Mesothelial cell of epicardium (in vitro differentiated cells): ENCODE measurements around the gene PRKG1. TPM values are rescaled to one million over a fixed set of nuclear protein-coding genes. Genes with fewer than 3 reads are reported as not detected.

Experiments used
- DNase-seq, 2 experiments: peaks; one replicate each; pipeline ENCODE4 v3.0.0; 2021; ENCODE audit warnings: low spot score in 2 of 2; ENCODE audit not compliant: unreplicated experiment in 2 of 2
- H3K27ac Mint-ChIP-seq: 2 replicates; pipeline ENCODE4 v1.8.0; 2021; ENCODE audit warnings: mixed read lengths
- H3K27me3 Mint-ChIP-seq: 2 replicates; pipeline ENCODE4 v1.8.0; 2021; ENCODE audit warnings: low read depth, mixed read lengths
- H3K36me3 Mint-ChIP-seq: 2 replicates; pipeline ENCODE4 v1.8.0; 2021; ENCODE audit warnings: mixed read lengths
- H3K4me1 Mint-ChIP-seq: 2 replicates; pipeline ENCODE4 v1.8.0; 2021; ENCODE audit warnings: mixed read lengths
- H3K4me3 Mint-ChIP-seq: 2 replicates; pipeline ENCODE4 v1.8.0; 2021; ENCODE audit warnings: mild to moderate bottlenecking, moderate library complexity, mixed read lengths
- H3K9me3 Mint-ChIP-seq: 2 replicates; pipeline ENCODE4 v1.8.0; 2021; ENCODE audit warnings: mixed read lengths
- total RNA-seq: library from RNA; stranded (reverse); gene quantifications from 3 replicates; pipeline ENCODE4 v1.2.1, GENCODE V29; 2021
- TF ChIP-seq, protein P1 (sequence below): fragments of 200-600 bp; sonication (generic); IDR thresholded peaks from one replicate; pipeline ENCODE4 v1.5.0; 2021; ENCODE audit warnings: antibody characterized with exemption; ENCODE audit not compliant: unreplicated experiment

The PRKG1 gene
- total RNA-seq, 1 donor from 2014 or later, result 37.0 TPM

DNA sequence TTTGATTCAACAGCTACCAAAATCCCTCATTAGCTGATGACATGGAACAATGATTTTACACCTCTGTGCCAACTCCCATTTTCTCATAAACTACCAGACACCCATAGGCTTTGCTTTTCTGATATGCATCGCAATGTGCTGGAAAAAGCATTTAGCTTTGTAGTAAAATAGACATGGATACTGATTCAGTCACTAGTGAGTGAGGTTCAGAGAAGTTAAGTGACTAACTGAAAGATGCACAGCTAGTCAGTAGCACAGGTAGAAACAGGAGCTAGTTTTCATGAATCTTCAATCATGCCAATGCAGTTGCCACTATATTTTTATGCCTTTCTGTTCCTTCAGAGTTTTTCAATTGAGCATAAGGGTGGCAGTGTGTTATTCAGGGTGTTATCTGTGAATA, 38.7 kb downstream of the PRKG1 start:
- peaks cover 3% of the 10 kb centered on the region for H3K36me3 Mint-ChIP-seq
- no peaks in the 10 kb centered on the region for H3K27me3 Mint-ChIP-seq
- no peak overlapping the region for H3K4me3 Mint-ChIP-seq
- H3K9me3 Mint-ChIP-seq, result no peaks in the 10 kb centered on the region
- H3K4me1 Mint-ChIP-seq, result peaks cover 8% of the 10 kb centered on the region
- no peak for DNase-seq
- no peak overlapping the region for H3K27ac Mint-ChIP-seq
- TF ChIP-seq, protein P1, sequence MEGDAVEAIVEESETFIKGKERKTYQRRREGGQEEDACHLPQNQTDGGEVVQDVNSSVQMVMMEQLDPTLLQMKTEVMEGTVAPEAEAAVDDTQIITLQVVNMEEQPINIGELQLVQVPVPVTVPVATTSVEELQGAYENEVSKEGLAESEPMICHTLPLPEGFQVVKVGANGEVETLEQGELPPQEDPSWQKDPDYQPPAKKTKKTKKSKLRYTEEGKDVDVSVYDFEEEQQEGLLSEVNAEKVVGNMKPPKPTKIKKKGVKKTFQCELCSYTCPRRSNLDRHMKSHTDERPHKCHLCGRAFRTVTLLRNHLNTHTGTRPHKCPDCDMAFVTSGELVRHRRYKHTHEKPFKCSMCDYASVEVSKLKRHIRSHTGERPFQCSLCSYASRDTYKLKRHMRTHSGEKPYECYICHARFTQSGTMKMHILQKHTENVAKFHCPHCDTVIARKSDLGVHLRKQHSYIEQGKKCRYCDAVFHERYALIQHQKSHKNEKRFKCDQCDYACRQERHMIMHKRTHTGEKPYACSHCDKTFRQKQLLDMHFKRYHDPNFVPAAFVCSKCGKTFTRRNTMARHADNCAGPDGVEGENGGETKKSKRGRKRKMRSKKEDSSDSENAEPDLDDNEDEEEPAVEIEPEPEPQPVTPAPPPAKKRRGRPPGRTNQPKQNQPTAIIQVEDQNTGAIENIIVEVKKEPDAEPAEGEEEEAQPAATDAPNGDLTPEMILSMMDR, result no peak

GRCh38 chr10:51117053-51117660, 42.9 kb downstream of the PRKG1 start:
- peaks cover 3% of the 10 kb centered on the region for H3K36me3 Mint-ChIP-seq
- peaks cover 8% of the 10 kb centered on the region for H3K4me1 Mint-ChIP-seq
- no peaks in the 10 kb centered on the region for H3K27me3 Mint-ChIP-seq
- no peak for DNase-seq
- no peak overlapping the region for H3K4me3 Mint-ChIP-seq
- H3K27ac Mint-ChIP-seq, result no peak overlapping the region
- no peaks in the 10 kb centered on the region for H3K9me3 Mint-ChIP-seq
- TF ChIP-seq, protein P1, result no peak

GRCh38 chr10:51117794-51118193, 43.5 kb downstream of the PRKG1 start:
- Mint-ChIP-seq H3K9me3 (no peaks in the 10 kb centered on the region), H3K4me3 (no peak overlapping the region), H3K27ac (peak overlapping the region; percentile 6), H3K4me1 (peaks cover 8% of the 10 kb centered on the region), H3K36me3 (peaks cover 3% of the 10 kb centered on the region), H3K27me3 (no peaks in the 10 kb centered on the region)
- no peak for DNase-seq
- TF ChIP-seq, protein P1, result no peak

DNA sequence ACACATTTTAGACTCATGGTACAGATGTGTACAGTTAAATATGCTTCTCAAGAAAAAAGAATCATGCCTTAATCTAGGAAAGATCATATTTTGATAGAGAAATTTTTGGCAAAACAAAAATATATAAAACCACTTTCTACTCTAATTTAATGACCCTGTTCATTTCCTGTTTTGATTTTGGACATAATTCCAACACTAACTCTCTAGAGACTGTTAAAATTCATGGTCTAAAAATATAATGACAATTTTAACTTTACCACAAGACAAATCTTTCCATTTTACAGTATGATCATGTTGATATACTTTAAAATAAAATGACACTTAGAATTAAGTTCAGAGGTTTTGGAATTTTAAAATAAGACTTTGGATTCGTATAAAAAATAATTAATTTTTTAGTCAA, 45.2 kb downstream of the PRKG1 start:
- Mint-ChIP-seq H3K36me3 (peaks cover 3% of the 10 kb centered on the region), H3K4me1 (peaks cover 3% of the 10 kb centered on the region), H3K9me3 (peaks cover 10% of the 10 kb centered on the region), H3K27ac (no peak overlapping the region), H3K27me3 (no peaks in the 10 kb centered on the region), H3K4me3 (no peak overlapping the region)
- TF ChIP-seq, protein P1, result no peak
- DNase-seq, result no peak

- Mint-ChIP-seq H3K27ac (no peak overlapping the region), H3K9me3 (peaks cover 13% of the 10 kb centered on the region), H3K27me3 (no peaks in the 10 kb centered on the region), H3K4me3 (no peak overlapping the region), H3K36me3 (peaks cover 4% of the 10 kb centered on the region), H3K4me1 (peaks cover 3% of the 10 kb centered on the region)
- TF ChIP-seq, protein P1, result no peak
- no peak for DNase-seq
Observed at GRCh38 chr10:51121861-51122260, 47.6 kb downstream of the PRKG1 start.

DNA sequence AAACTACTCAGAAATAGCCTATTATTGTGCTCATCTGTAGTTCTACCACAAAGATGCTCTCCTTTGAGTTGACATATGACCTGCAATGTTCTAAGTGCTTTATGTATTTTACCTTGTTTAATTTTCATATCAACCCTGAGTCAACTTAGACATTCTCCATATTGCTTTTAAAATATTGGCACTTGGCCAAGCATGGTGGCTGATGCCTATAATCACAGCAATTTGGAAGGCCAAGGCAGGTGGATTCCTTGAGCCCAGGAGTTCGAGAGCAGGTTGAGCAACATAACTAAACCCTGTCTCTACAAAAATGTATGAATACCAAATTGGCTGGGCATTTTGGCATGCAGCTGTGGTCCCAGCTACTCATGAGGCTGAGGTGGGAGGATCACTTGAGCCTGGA, 50.6 kb downstream of the PRKG1 start:
- Mint-ChIP-seq H3K4me3 (no peak overlapping the region), H3K4me1 (no peaks in the 10 kb centered on the region), H3K27ac (no peak overlapping the region), H3K36me3 (peaks cover 9% of the 10 kb centered on the region), H3K27me3 (no peaks in the 10 kb centered on the region), H3K9me3 (peaks cover 18% of the 10 kb centered on the region)
- no peak for DNase-seq
- TF ChIP-seq, protein P1, result no peak
